BLaER1 (cell line): ENCODE data around the gene FLT3.
"Not testable (repeated sequence)": the region's sequence is repeated elsewhere in the genome, so short reads cannot be mapped to it uniquely, and the experiment has no call there.

Experiments
- H3K27ac ChIP-seq: shearing (Covaris generic); formaldehyde crosslinking; 2 replicates; pipeline ENCODE4 v1.8.1; 2022
- H3K27me3 ChIP-seq: shearing (Covaris generic); formaldehyde crosslinking; 2 replicates; pipeline ENCODE4 v1.8.1; 2022
- H3K36me3 ChIP-seq: shearing (Covaris generic); formaldehyde crosslinking; 2 replicates; pipeline ENCODE4 v1.8.1; 2022
- H3K4me1 ChIP-seq: shearing (Covaris generic); formaldehyde crosslinking; 2 replicates; pipeline ENCODE4 v1.8.1; 2022
- H3K4me2 ChIP-seq: shearing (Covaris generic); formaldehyde crosslinking; 2 replicates; pipeline ENCODE4 v1.8.1; 2022
- H3K4me3 ChIP-seq: shearing (Covaris generic); formaldehyde crosslinking; 2 replicates; pipeline ENCODE4 v1.8.1; 2022
- H3K9ac ChIP-seq: shearing (Covaris generic); formaldehyde crosslinking; 2 replicates; pipeline ENCODE4 v1.8.1; 2022
- H3K9me3 ChIP-seq: shearing (Covaris generic); formaldehyde crosslinking; 2 replicates; pipeline ENCODE4 v1.8.1; 2022
- H4K20me1 ChIP-seq: shearing (Covaris generic); formaldehyde crosslinking; 2 replicates; pipeline ENCODE4 v1.8.1; 2022
- Cebpa-rat ChIP-seq: shearing (Covaris generic); IDR thresholded peaks from 2 replicates; pipeline ENCODE4 v1.8.1; 2022

The FLT3 gene

DNA sequence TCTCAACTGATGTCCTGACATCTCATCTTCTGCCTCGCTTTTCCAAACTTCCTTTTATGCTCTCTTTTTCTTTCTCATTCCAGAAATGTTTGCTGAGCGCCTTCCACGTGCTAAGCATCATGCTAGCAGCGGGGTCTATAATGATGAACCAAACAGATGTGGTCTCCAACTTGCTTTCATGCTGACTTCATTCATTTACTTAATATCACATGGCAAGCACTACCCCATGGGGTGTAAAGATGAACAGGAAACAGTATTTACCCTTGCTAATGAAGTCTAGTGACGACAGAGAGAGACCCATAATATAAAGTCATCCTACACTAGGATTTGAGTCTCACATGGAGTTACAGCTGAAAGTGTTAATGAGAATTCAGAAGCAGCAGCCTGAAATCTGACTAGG lies 90.3 kb downstream of the FLT3 start:
- Histone ChIP-seq H3K9me3 (no peaks in the 10 kb centered on the region), H3K27me3 (no peaks in the 10 kb centered on the region), H3K4me3 (no peak overlapping the region), H3K27ac (no peak overlapping the region), H3K4me1 (peaks cover 12% of the 10 kb centered on the region), H3K4me2 (no peak overlapping the region), H4K20me1 (no peaks in the 10 kb centered on the region), H3K36me3 (no peaks in the 10 kb centered on the region), H3K9ac (no peak overlapping the region)
- TF ChIP-seq Cebpa-rat, result no peak

GRCh38 chr13:28005016-28005415 lies 95.4 kb downstream of the FLT3 start:
- not testable (repeated sequence) for H3K4me3 ChIP-seq, H3K9me3 ChIP-seq

DNA sequence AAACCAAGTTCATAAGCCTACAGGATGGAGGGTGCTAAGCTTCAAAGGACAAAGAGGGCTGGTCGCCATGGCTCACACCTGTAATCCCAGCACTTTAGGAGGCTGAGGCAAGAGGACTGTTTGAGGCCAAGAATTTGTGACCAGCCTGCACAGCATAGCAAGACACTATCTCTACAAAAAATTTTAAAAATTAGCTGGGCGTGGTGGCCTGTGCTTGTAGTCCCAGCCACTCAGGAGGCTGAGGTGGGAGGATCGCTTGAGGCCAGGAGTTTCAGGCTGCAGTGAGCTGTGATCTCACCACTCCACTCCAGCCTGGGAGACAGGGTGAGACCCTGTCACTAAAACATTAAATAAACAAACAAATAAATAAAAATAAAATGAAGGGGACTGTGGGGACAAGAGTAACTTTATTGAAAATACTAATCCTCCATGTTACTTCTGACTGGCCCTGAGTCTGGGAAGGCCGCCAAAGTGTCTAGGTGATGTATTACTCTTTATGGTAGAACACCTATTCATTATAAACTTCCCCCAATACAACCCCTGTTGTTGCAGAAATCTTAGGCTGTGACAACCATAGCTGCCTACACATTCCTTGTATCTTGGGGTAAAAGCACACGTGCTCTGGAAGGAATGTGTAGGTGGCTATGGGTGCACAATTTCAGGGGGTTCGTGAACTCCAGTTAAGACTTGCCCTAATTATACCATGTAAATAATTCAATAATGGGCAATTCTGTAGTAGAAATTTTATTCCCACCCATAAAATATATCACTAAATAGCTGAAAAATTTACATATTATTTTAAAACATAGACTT lies 97.3 kb downstream of the FLT3 start:
- Histone ChIP-seq H3K27ac (no peak overlapping the region), H3K9me3 (no peaks in the 10 kb centered on the region), H4K20me1 (no peaks in the 10 kb centered on the region)

More at GRCh38 chr13:28005016-28005415, 95.4 kb downstream of the FLT3 start:
- not testable (repeated sequence) for H3K27ac ChIP-seq, H3K9ac ChIP-seq, H3K36me3 ChIP-seq, H3K4me1 ChIP-seq, H4K20me1 ChIP-seq, H3K27me3 ChIP-seq, H3K4me2 ChIP-seq

DNA sequence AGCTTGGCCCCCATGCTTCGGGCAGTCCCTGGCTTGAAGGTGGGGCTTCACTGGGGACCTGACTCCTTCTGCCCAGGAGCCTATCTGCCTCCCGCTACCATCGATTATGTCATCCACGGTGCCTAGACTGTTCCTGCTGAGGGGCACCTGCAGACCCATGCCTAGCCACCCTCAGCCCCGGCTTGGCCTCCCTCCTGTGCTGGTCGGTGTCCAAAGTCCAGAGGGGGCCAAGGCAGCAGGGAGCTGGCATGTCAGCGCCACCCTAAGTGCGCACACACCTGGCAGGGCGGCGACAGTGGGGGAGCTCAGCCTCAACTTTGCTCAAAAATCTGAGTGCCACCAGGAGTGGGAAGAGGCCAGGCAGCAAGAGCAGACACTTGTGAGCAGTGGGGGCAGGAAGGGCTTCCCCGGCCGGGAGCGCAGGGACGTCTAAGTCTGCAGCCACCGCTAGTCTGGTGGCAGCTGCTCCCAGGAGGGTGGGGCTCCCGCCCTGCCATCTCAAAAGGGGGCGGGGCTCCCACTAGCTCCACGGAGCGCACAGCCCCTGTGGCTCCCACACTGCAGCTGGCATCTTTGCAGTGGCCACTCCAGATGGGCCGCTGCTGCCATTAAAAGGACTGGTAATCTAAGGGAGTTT lies 98.4 kb downstream of the FLT3 start:
- Histone ChIP-seq H3K4me1 (0 out of 2 replicates have a peak, but pooled peaks cover 6% of the 10 kb centered on the region), H4K20me1 (no peaks in the 10 kb centered on the region), H3K4me3 (no peak overlapping the region), H3K4me2 (no peak overlapping the region), H3K27ac (no peak overlapping the region), H3K9ac (no peak overlapping the region), H3K27me3 (no peaks in the 10 kb centered on the region), H3K9me3 (no peaks in the 10 kb centered on the region), H3K36me3 (no peaks in the 10 kb centered on the region)
- no peak for TF ChIP-seq Cebpa-rat

More for the DNA sequence above, 97.3 kb downstream of the FLT3 start:
- Histone ChIP-seq H3K4me1 (0 out of 2 replicates have a peak, but pooled peaks cover 3% of the 10 kb centered on the region), H3K4me3 (no peak overlapping the region), H3K36me3 (no peaks in the 10 kb centered on the region), H3K27me3 (no peaks in the 10 kb centered on the region), H3K4me2 (no peak overlapping the region), H3K9ac (no peak overlapping the region)
- no peak for TF ChIP-seq Cebpa-rat

- Histone ChIP-seq H3K27ac (no peak overlapping the region), H4K20me1 (no peaks in the 10 kb centered on the region), H3K9ac (no peak overlapping the region), H3K9me3 (no peaks in the 10 kb centered on the region), H3K27me3 (no peaks in the 10 kb centered on the region), H3K4me2 (no peak overlapping the region), H3K4me1 (0 out of 2 replicates have a peak, but pooled peaks cover 6% of the 10 kb centered on the region), H3K36me3 (no peaks in the 10 kb centered on the region), H3K4me3 (no peak overlapping the region)
- TF ChIP-seq Cebpa-rat, result no peak
Observed at GRCh38 chr13:28001049-28001448, 99.3 kb downstream of the FLT3 start.

DNA sequence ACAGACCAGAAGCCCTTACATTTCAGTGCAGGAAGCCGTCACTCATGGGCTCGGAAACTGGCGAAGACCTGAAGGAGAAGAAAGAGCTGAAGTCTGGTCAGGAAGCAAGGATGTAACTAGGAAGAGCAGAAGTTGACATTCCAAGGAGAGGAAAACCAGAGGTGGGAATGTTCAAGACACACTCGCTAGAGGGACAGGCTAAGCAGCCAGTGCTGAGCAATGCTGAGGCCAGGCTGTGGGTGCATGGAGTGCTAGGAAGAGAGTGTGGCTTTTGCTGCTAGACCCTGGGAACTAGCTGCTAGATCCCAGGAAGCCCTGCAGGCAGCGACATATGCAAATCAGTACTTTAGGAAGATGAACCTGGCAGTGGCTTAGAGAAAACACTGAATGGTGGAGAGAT lies 99.8 kb downstream of the FLT3 start:
- Histone ChIP-seq H4K20me1 (no peaks in the 10 kb centered on the region), H3K4me2 (no peak overlapping the region), H3K27ac (no peak overlapping the region), H3K27me3 (no peaks in the 10 kb centered on the region), H3K9ac (no peak overlapping the region), H3K9me3 (no peaks in the 10 kb centered on the region), H3K36me3 (no peaks in the 10 kb centered on the region), H3K4me3 (no peak overlapping the region), H3K4me1 (0 out of 2 replicates have a peak, but pooled peaks cover 6% of the 10 kb centered on the region)
- TF ChIP-seq Cebpa-rat, result no peak

DNA sequence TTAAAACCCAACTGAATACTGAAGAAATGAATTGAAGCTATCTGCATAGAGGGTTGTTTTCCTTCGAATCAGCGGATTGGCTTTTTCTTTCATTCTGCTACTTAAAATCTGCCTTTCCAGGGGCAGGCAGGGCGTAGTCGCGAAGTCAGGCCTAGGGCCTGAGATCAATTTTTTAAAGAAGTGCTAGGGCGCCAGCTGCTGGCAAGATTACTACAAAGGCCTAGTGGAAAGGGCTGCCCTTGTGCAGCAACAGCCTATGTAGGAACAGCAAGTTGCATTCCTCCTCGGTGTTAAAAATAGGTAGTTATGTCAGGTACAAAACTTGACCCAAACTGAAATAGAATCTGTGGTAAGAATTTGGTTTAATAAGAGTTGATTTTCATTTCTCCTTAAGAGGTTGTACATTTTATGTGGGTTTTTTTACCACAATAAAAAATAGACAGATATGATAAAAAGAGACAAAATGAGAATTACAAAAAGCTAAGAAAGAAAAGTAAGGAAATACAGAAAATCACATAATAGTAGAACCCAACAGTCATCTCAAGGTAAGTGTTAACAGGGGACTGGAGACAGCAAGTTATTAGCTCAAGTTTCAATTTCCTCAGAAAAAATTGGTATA lies 102.4 kb downstream of the FLT3 start:
- H3K4me2 ChIP-seq, result no peak overlapping the region
- H3K9me3 ChIP-seq, result no peaks in the 10 kb centered on the region
- H3K36me3 ChIP-seq, result no peaks in the 10 kb centered on the region
- no peaks in the 10 kb centered on the region for H3K27me3 ChIP-seq
- H3K4me3 ChIP-seq, result no peak overlapping the region
- 0 out of 2 replicates have a peak, but pooled peaks cover 6% of the 10 kb centered on the region for H3K4me1 ChIP-seq
- no peaks in the 10 kb centered on the region for H4K20me1 ChIP-seq
- H3K27ac ChIP-seq, result no peak overlapping the region
- H3K9ac ChIP-seq, result no peak overlapping the region
- no peak for TF ChIP-seq Cebpa-rat

GRCh38 chr13:27991881-27992280 lies 108.5 kb downstream of the FLT3 start:
- Histone ChIP-seq H3K4me2 (no peak overlapping the region), H3K4me3 (no peak overlapping the region)
- TF ChIP-seq Cebpa-rat, result no peak

DNA sequence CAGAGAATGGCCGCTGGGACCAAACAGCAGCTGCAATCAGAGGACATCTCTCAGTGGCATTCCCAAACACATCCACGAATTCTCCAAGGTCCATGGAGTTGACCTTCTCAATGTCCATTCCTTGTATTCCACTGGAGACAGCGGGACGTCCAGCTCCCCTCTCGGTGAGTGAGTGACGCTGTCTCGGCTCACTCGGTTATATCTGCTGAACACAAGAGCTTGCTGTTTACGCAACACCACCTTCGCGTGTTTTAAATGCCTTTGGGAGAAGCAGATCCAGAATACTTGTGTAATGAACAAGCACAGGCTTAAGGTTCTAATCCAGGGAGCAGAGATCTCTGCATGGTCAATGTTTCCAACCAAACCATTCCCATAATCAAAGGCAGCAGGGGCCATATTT lies 111.9 kb downstream of the FLT3 start, which contains the start of gene URAD:
Gene URAD (minus strand): TSS at position 174 of the 400 bp plus-strand sequence. CDS start 56 bp downstream, at position 118.
- Histone ChIP-seq H3K9me3 (no peaks in the 10 kb centered on the region), H3K27ac (no peak within 1 kb of the TSS), H3K4me2 (no peak within 1 kb of the TSS), H3K27me3 (no peaks in the 10 kb centered on the region), H4K20me1 (no peaks in the 10 kb centered on the region), H3K9ac (no peak within 1 kb of the TSS), H3K36me3 (no peaks in the 10 kb centered on the region), H3K4me3 (no peak within 1 kb of the TSS), H3K4me1 (no peaks in the 10 kb centered on the region)
- no peak for TF ChIP-seq Cebpa-rat

More at GRCh38 chr13:27991881-27992280, 108.5 kb downstream of the FLT3 start:
- Histone ChIP-seq H3K9me3 (no peaks in the 10 kb centered on the region), H4K20me1 (no peaks in the 10 kb centered on the region), H3K27ac (no peak overlapping the region), H3K36me3 (no peaks in the 10 kb centered on the region), H3K4me1 (no peaks in the 10 kb centered on the region), H3K27me3 (no peaks in the 10 kb centered on the region), H3K9ac (no peak overlapping the region)

DNA sequence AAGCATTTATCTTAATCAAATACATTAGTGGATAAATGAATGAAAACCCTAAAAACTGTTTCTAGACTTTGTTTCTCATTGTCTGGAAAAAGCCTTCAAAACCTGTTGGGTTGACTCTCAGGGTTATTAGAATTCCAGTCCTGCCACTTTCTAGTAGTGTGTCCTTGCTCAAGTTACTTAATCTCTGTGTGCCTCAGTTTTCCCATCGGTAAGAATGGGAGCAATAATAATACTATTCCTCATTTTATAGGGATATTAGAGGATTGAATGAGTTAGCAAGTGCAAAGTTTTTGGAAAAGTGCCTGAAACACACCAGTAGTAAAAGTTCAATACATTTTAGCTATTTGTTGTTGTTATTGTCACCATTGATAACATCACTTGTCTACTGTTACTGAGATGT lies 114.8 kb downstream of the FLT3 start:
- no peaks in the 10 kb centered on the region for H3K4me1 ChIP-seq
- H4K20me1 ChIP-seq, result peaks cover 2% of the 10 kb centered on the region; the same call in 1 of the 2 replicates
- no peak overlapping the region for H3K4me2 ChIP-seq
- peaks cover 25% of the 10 kb centered on the region for H3K27me3 ChIP-seq
- H3K27ac ChIP-seq, result no peak overlapping the region
- H3K36me3 ChIP-seq, result no peaks in the 10 kb centered on the region
- no peak for TF ChIP-seq Cebpa-rat
- H3K9me3 ChIP-seq, result no peaks in the 10 kb centered on the region
- H3K9ac ChIP-seq, result no peak overlapping the region
- H3K4me3 ChIP-seq, result no peak overlapping the region
